Hematopoietic multipotent progenitor cell treated with erythropoietin and hydrocortisone succinate and interleukin-3 and kit ligand, for 6 days (in vitro differentiated cells): Measurements from ENCODE around the gene BEND5.

ENCODE experiments used
- DNase-seq: peaks from one replicate; pipeline ENCODE4 v3.0.0-alpha.2; 2015

Gene BEND5

DNA sequence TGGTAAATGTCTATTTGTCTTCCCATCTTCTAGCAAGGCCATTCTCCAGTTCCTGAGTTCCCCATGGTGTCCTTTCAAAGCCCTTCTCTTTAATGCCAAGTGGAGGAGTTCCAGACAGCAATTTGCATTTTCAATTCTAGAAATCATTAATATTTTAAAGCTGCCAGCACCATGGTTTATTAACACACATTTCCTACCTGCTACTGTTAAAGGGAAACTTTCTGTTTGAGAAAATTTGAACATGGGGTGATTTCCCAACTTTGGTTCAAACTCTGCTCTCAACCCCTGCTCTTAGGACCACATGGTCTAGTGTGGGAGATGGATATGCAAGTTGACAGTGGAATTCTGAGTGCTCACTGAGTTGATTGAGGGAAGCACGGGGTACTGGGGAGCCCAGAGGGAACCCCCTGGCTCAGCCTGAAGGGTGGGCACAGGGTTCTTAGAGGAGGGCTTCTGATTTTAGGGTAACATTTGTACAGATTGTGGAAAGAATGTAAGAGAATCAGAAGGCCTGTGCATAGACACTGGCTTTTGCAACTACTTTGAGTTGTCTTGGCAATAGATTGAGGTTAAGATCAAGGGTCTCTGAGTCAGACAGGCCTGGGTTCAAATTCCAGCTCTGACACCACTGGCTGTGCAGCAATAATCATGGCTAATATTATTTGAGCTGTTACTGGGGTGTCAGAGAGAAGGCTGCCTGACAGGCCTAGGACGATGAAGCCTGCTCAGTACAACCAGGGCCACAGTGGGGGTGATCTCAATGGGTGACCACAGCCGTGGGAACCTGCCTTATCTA lies 97.8 kb downstream of the BEND5 start:
- DNase-seq = no peak
